HepG2 (cell line): ENCODE measurements around the gene GRK5. TPM values are rescaled to one million over a fixed set of nuclear protein-coding genes. Genes with fewer than 3 reads are reported as not detected.

Experiments used
- ATAC-seq: fragments of 200-7000 bp; cut with Tn5 transposase; 3 replicates; pipeline ENCODE4 v1.9.1; 2020; ENCODE audit warnings: mild to moderate bottlenecking, moderate library complexity
- BruUV-seq: library from RNA; stranded (reverse); fragments of 400-500 nt; replicated peaks from 2 replicates; lab custom pipeline; 2021; lab: Mats Ljungman, UMichigan
- CTCF ChIA-PET: fragments of 300-600 bp; formaldehyde crosslinking; extraction: SDS; loops from one replicate; lab custom pipeline; 2021; ENCODE audit warnings: low total read pairs, inconsistent platforms, low intra/inter-chr PET ratio; lab: Yijun Ruan, JAX
- POLR2A ChIA-PET: fragments of 350-600 bp; sonication (Branson Sonifier 250); formaldehyde crosslinking; loops from one replicate; lab custom pipeline; 2020; ENCODE audit warnings: antibody characterized with exemption, inconsistent platforms; lab: Yijun Ruan, JAX
- DNase-seq: peaks from one replicate; pipeline ENCODE4 v3.0.0-alpha.2; 2015; ENCODE audit warnings: low spot score
- FAIRE-seq: peaks from 3 replicates; lab custom pipeline; 2011; peaks lifted over from hg19 to GRCh38; lab: Jason Lieb, UNC
- H2AFZ ChIP-seq: one replicate; pipeline ENCODE4 v1.6.1; 2011; ENCODE audit warnings: low read length, inconsistent platforms
- H3K27ac ChIP-seq: fragments of 300-600 bp; 3 replicates; pipeline ENCODE4 v1.8.0; 2011; ENCODE audit warnings: mixed run types, mild to moderate bottlenecking, mixed read lengths, low read length, inconsistent platforms; ENCODE audit not compliant: insufficient read depth; ENCODE audit errors: extremely low read length
- H3K27me3 ChIP-seq, 2 experiments: fragments of 200-600 bp in 1 of 2; 2 replicates in 1 of 2; 3 replicates in 1 of 2; pipeline versions ENCODE4 v1.6.0 to v1.8.0; 2011; ENCODE audit warnings: low read length in 2 of 2, mild to moderate bottlenecking in 2 of 2, moderate library complexity in 2 of 2, inconsistent platforms in 1 of 2; ENCODE audit not compliant: insufficient read depth in 2 of 2, control insufficient read depth in 1 of 2
- H3K36me3 ChIP-seq, 2 experiments: fragments of 200-600 bp in 1 of 2; replicated peaks in 1 of 2; 2 replicates in 1 of 2; 3 replicates in 1 of 2; pipeline versions ENCODE4 v1.5.1 to v1.8.0; 2011; ENCODE audit warnings: low read length in 2 of 2, inconsistent platforms in 1 of 2; ENCODE audit not compliant: insufficient read depth in 2 of 2, control insufficient read depth in 1 of 2
- H3K4me1 ChIP-seq: 2 replicates; pipeline ENCODE4 v1.5.1; 2012; ENCODE audit warnings: low read length, inconsistent platforms; ENCODE audit not compliant: insufficient read depth
- H3K4me2 ChIP-seq: 2 replicates; pipeline ENCODE4 v1.6.0; 2011; ENCODE audit warnings: low read depth, low read length, inconsistent platforms
- H3K4me3 ChIP-seq, 3 experiments: fragments of 200-600 bp in 1 of 3; sonication (generic), shearing (Covaris generic) in 1 of 3; replicated peaks in 1 of 3; 2 replicates each; pipeline ENCODE4 v1.5.1; 2011 to 2016; ENCODE audit warnings: low read length in 3 of 3, inconsistent platforms in 2 of 3, low read depth in 2 of 3, mild to moderate bottlenecking in 2 of 3, control low read depth in 1 of 3, mixed read lengths in 1 of 3; ENCODE audit not compliant: insufficient read depth in 1 of 3
- H3K79me2 ChIP-seq: one replicate; pipeline ENCODE4 v1.6.1; 2011; ENCODE audit warnings: low read length, inconsistent platforms; ENCODE audit not compliant: insufficient read depth
- H3K9ac ChIP-seq: 2 replicates; pipeline ENCODE4 v1.6.0; 2011; ENCODE audit warnings: mild to moderate bottlenecking, low read depth, low read length, inconsistent platforms; ENCODE audit not compliant: insufficient read depth
- H3K9me3 ChIP-seq: 2 replicates; pipeline ENCODE4 v1.5.1; 2012; ENCODE audit warnings: mild to moderate bottlenecking, low read length
- H4K20me1 ChIP-seq: 2 replicates; pipeline ENCODE4 v1.6.0; 2011; ENCODE audit warnings: inconsistent platforms, mild to moderate bottlenecking, low read length, moderate library complexity; ENCODE audit not compliant: insufficient read depth
- ATM ChIP-seq: fragments of 450-650 bp; IDR thresholded peaks from 2 replicates; pipeline ENCODE4 v1.7.1; 2017; ENCODE audit warnings: mild to moderate bottlenecking, borderline replicate concordance
- ISX ChIP-seq: sonication (generic); formaldehyde crosslinking; conservative IDR thresholded peaks from 2 replicates; pipeline ENCODE4 v1.5.0; 2020; ENCODE audit warnings: missing genetic modification reagents
- MAFG ChIP-seq: sonication (generic); formaldehyde crosslinking; IDR thresholded peaks from 2 replicates; pipeline ENCODE4 v1.5.1; 2020; ENCODE audit warnings: mild to moderate bottlenecking, missing genetic modification reagents
- NCOA5 ChIP-seq: sonication (generic); formaldehyde crosslinking; IDR thresholded peaks from 2 replicates; pipeline ENCODE4 v1.4.0; 2020; ENCODE audit warnings: missing genetic modification reagents
- NFIC ChIP-seq: IDR thresholded peaks from 2 replicates; pipeline ENCODE4 v1.6.1; 2012; ENCODE audit warnings: mild to moderate bottlenecking, low read length, inconsistent platforms
- NR2F1 ChIP-seq, 2 experiments: fragments of 450-650 bp in 1 of 2; formaldehyde crosslinking in 1 of 2; IDR thresholded peaks; 2 replicates each; pipeline versions ENCODE4 v1.5.0 to v1.6.1; 2016 to 2020; ENCODE audit warnings: mild to moderate bottlenecking in 1 of 2, missing compliant biosample characterization in 1 of 2, missing genetic modification reagents in 1 of 2, moderate library complexity in 1 of 2
- PATZ1 ChIP-seq: sonication (generic); formaldehyde crosslinking; IDR thresholded peaks from 2 replicates; pipeline ENCODE4 v1.4.0; 2020; ENCODE audit warnings: missing genetic modification reagents
- POLR2AphosphoS5 ChIP-seq: IDR thresholded peaks from 2 replicates; pipeline ENCODE4 v1.6.1; 2012; ENCODE audit warnings: low read depth, low read length
- SRSF4 ChIP-seq: fragments of 200-400 bp; formaldehyde crosslinking; IDR thresholded peaks from one replicate; pipeline ENCODE4 v1.6.1; 2018; ENCODE audit warnings: mild to moderate bottlenecking, low read depth, low read length, moderate library complexity; ENCODE audit not compliant: poor library complexity, severe bottlenecking
- SRSF9 ChIP-seq: fragments of 200-400 bp; formaldehyde crosslinking; IDR thresholded peaks from 2 replicates; pipeline ENCODE4 v1.6.1; 2018; ENCODE audit warnings: borderline replicate concordance, mild to moderate bottlenecking, low read depth, low read length; ENCODE audit not compliant: insufficient read depth, poor library complexity, severe bottlenecking
- YY1 ChIP-seq: IDR thresholded peaks from 2 replicates; pipeline ENCODE4 v1.6.1; 2011; ENCODE audit warnings: low read length, low read depth, moderate library complexity, mild to moderate bottlenecking; ENCODE audit not compliant: insufficient read depth, insufficient replicate concordance
- ZBTB21 ChIP-seq: sonication (generic); formaldehyde crosslinking; IDR thresholded peaks from 2 replicates; pipeline ENCODE4 v1.4.0; 2020; ENCODE audit warnings: missing genetic modification reagents
- ZNF335 ChIP-seq: sonication (generic); formaldehyde crosslinking; IDR thresholded peaks from 2 replicates; pipeline ENCODE4 v1.4.0; 2020; ENCODE audit warnings: missing genetic modification reagents
- ZNF337 ChIP-seq: sonication (generic); formaldehyde crosslinking; IDR thresholded peaks from 2 replicates; pipeline ENCODE4 v1.5.1; 2020; ENCODE audit warnings: missing genetic modification reagents, low read depth, mild to moderate bottlenecking, borderline replicate concordance
- ZNF451 ChIP-seq: sonication (generic); formaldehyde crosslinking; IDR thresholded peaks from 2 replicates; pipeline ENCODE4 v1.5.0; 2020; ENCODE audit warnings: mild to moderate bottlenecking, missing genetic modification reagents
- WGBS: methylation state at CpG from one replicate; pipeline ENCODE4 v1.1.6; 2017; ENCODE audit warnings: low lambda C conversion rate; 5-methylcytosine and 5-hydroxymethylcytosine counted together
- in situ Hi-C: cut with HindIII; loops from 2 replicates; pipeline ENCODE4 v1.10.0; 2017; ENCODE audit warnings: low pct_unique_long_range_greater_than_20kb; ENCODE audit not compliant: extremely low pct_ligation_motif_present
- intact Hi-C: fragments of 100-400 bp; cut with micrococcal nuclease; formaldehyde crosslinking; loops from one replicate; pipeline ENCODE4 v1.10.0; 2022; ENCODE audit not compliant: unreplicated experiment
- polyA plus RNA-seq, 8 experiments: library from polyadenylated mRNA; depleted of rRNA in 3 of 8; stranded (reverse) in 7 of 8; unstranded in 1 of 8; fragments of >200 nt; fragmentation: Illumina TruSeq in 4 of 8; extraction: Trizol in 4 of 8; gene quantifications; 2 replicates each; pipeline versions ENCODE4 v1.2.1 to v1.2.3, GENCODE V29; 2011 to 2016; ENCODE audit warnings: low read depth in 4 of 8, missing spikeins in 1 of 8, mixed read lengths in 1 of 8; ENCODE audit not compliant: insufficient read depth in 1 of 8
- total RNA-seq, 5 experiments: library from RNA; depleted of rRNA; stranded (reverse); fragments of >200 nt; fragmentation: Illumina TruSeq; extraction: Trizol; gene quantifications; 2 replicates each; pipeline ENCODE4 v1.2.3, GENCODE V29; 2016; ENCODE audit warnings: low read depth in 1 of 5
- TF ChIP-seq, protein P1 (sequence below): sonication (generic); formaldehyde crosslinking; IDR thresholded peaks from 2 replicates; pipeline ENCODE4 v1.4.0; 2020; ENCODE audit warnings: missing genetic modification reagents

GRK5 gene
- total and polyA plus RNA-seq, 2 of the 13 experiments (the other 11 are each of a cell fraction or from before 2014, with no cell fraction given): 10.4 to 12.6 TPM

- TF ChIP-seq, protein P1, sequence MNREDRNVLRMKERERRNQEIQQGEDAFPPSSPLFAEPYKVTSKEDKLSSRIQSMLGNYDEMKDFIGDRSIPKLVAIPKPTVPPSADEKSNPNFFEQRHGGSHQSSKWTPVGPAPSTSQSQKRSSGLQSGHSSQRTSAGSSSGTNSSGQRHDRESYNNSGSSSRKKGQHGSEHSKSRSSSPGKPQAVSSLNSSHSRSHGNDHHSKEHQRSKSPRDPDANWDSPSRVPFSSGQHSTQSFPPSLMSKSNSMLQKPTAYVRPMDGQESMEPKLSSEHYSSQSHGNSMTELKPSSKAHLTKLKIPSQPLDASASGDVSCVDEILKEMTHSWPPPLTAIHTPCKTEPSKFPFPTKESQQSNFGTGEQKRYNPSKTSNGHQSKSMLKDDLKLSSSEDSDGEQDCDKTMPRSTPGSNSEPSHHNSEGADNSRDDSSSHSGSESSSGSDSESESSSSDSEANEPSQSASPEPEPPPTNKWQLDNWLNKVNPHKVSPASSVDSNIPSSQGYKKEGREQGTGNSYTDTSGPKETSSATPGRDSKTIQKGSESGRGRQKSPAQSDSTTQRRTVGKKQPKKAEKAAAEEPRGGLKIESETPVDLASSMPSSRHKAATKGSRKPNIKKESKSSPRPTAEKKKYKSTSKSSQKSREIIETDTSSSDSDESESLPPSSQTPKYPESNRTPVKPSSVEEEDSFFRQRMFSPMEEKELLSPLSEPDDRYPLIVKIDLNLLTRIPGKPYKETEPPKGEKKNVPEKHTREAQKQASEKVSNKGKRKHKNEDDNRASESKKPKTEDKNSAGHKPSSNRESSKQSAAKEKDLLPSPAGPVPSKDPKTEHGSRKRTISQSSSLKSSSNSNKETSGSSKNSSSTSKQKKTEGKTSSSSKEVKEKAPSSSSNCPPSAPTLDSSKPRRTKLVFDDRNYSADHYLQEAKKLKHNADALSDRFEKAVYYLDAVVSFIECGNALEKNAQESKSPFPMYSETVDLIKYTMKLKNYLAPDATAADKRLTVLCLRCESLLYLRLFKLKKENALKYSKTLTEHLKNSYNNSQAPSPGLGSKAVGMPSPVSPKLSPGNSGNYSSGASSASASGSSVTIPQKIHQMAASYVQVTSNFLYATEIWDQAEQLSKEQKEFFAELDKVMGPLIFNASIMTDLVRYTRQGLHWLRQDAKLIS (CRISPR knock-in tag): no peak
- TF ChIP-seq MAFG: no peak
- no peak for TF ChIP-seq ZNF451 (CRISPR knock-in tag)
- TF ChIP-seq NR2F1 (CRISPR knock-in tag; IDR thresholded peaks at IDR 0.05): no peak
- TF ChIP-seq ISX (CRISPR knock-in tag): no peak
- no peak for TF ChIP-seq NFIC
- TF ChIP-seq ZNF337: no peak
- TF ChIP-seq SRSF4: no peak
Measured at GRCh38 chr10:119313644-119314043, 106.3 kb downstream of the GRK5 start (continued).

- peaks cover 82% of the 10 kb centered on the region for H3K4me1 ChIP-seq
- FAIRE-seq: no peak
- no peaks in the 10 kb centered on the region for H3K36me3 ChIP-seq
- peaks cover 9% of the 10 kb centered on the region for H3K79me2 ChIP-seq
- 94% methylated on average over 6 of the region's 11 CpGs for WGBS
- H3K4me2 ChIP-seq: no peak overlapping the region
- H3K9me3 ChIP-seq: no peaks in the 10 kb centered on the region
- intact Hi-C loops: no loop called here
- no peak overlapping the region for H3K27ac ChIP-seq
- no peak for ATAC-seq
- H3K4me3 ChIP-seq: no peak overlapping the region
- no peak overlapping the region for H2AFZ ChIP-seq
- in situ Hi-C loops: no loop called here
- ChIA-PET POLR2A (interaction anchor here (0.8 to 5.2 kb wide), 2 partner anchors 43 to 61 kb away, joined by 3 to 46 read pairs; no protein-coding TSS in a partner anchor), CTCF (no interaction called here)
- H4K20me1 ChIP-seq: no peaks in the 10 kb centered on the region
- BruUV-seq: no TSS peak
- TF ChIP-seq YY1 (no peak), ATM (no peak), ZBTB21 (CRISPR knock-in tag) (no peak), NR2F1 (CRISPR knock-in tag; IDR thresholded peaks at IDR 0.05) (no peak), ZNF335 (CRISPR knock-in tag) (no peak), PATZ1 (CRISPR knock-in tag) (no peak), NCOA5 (CRISPR knock-in tag) (no peak), SRSF9 (no peak), POLR2AphosphoS5 (no peak)
- H3K9ac ChIP-seq: no peak overlapping the region
- no peaks in the 10 kb centered on the region for H3K27me3 ChIP-seq
- DNase-seq: no peak
Measured at GRCh38 chr10:119314061-119314460, 106.7 kb downstream of the GRK5 start.
